B cell (primary cell): Measurements from ENCODE around the gene CACNA1D.

Source experiments
- EZH2 ChIP-seq: IDR thresholded peaks from 2 replicates; pipeline ENCODE4 v1.6.1; 2012; ENCODE audit warnings: borderline replicate concordance, low read depth, mild to moderate bottlenecking, moderate library complexity, low read length; ENCODE audit not compliant: insufficient read depth, poor library complexity, severe bottlenecking
- TF ChIP-seq, protein P1 (sequence below): fragments of 200-600 bp; IDR thresholded peaks from one replicate; pipeline ENCODE4 v1.8.0; 2022; ENCODE audit warnings: antibody characterized with exemption, mild to moderate bottlenecking

DNA sequence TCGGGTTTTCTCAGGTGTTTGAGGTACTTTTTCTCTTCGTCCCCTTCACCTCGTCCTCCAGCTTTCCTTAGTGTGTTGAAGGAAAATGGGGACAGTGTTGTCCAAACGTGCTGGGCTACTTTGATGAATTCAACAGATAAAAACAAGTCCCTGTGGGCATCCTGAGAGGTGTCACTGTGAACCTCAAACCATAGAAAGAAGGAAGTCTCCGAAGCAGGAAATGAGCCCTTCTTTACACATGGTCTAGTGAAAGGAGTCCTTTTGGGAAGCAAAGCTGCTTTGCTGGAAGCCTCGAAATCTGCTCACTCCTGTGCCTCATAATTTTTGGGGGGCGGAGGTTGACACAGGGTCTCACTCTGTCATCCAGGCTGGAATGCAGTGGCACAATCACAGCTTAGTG is 362.6 kb downstream of the CACNA1D start:
- TF ChIP-seq, protein P1, sequence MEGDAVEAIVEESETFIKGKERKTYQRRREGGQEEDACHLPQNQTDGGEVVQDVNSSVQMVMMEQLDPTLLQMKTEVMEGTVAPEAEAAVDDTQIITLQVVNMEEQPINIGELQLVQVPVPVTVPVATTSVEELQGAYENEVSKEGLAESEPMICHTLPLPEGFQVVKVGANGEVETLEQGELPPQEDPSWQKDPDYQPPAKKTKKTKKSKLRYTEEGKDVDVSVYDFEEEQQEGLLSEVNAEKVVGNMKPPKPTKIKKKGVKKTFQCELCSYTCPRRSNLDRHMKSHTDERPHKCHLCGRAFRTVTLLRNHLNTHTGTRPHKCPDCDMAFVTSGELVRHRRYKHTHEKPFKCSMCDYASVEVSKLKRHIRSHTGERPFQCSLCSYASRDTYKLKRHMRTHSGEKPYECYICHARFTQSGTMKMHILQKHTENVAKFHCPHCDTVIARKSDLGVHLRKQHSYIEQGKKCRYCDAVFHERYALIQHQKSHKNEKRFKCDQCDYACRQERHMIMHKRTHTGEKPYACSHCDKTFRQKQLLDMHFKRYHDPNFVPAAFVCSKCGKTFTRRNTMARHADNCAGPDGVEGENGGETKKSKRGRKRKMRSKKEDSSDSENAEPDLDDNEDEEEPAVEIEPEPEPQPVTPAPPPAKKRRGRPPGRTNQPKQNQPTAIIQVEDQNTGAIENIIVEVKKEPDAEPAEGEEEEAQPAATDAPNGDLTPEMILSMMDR, result no peak
- no peak for TF ChIP-seq EZH2
